Right hindlimb (tissue), 1 donor: ENCODE results near the gene TBC1D7.

Experiments used
- DNase-seq: peaks from one replicate; pipeline ENCODE4 v3.0.0-alpha.2; 2018

TBC1D7 gene

GRCh38 chr6:13267142-13267651, 61.1 kb downstream of the TBC1D7 start:
- DNase-seq, result no peak

GRCh38 chr6:13263669-13264068, 64.7 kb downstream of the TBC1D7 start:
- DNase-seq, result no peak

DNA sequence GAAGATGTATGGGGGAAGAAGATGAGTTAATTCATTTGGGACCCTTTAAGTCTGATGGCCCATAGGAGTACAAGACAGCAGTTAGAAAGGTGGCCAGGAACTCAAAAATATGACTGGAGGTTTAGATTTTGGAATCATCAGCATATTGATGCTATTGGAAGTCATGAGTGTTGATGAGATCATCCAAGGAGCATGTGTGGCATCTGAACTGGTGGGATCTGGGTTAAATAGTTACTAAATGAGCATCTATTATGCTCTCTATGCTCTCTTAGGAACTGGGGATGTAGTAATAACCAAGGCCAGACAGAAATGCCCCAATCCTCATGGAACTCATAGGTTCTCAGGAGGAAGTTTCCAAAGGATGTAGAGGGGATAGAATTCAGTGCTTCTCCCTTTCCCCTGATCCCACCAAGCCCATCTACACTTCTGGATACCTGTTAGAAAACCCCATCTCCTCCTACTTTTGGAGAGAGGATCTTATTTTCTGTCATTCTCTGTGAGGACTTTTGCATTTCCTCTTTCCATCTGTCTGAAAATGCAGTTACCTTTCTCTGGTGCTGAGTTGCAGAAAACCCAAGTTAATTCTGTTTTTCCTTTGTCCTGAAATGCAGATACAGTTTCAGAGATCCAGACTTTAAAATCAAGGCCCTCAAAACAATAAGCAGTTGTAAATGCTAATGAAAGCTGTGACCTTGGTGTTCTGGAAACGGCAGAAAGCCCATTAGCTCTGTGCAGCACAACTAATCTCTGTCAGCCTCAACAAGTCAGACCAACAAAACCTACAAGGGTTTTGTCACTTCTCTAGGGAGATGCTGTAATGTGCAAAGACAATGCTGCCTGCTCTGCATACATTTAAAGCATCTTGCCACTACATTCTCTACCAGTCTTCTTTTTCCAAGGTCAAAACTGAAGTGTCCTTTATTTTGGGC, 65.8 kb downstream of the TBC1D7 start:
- no peak for DNase-seq

DNA sequence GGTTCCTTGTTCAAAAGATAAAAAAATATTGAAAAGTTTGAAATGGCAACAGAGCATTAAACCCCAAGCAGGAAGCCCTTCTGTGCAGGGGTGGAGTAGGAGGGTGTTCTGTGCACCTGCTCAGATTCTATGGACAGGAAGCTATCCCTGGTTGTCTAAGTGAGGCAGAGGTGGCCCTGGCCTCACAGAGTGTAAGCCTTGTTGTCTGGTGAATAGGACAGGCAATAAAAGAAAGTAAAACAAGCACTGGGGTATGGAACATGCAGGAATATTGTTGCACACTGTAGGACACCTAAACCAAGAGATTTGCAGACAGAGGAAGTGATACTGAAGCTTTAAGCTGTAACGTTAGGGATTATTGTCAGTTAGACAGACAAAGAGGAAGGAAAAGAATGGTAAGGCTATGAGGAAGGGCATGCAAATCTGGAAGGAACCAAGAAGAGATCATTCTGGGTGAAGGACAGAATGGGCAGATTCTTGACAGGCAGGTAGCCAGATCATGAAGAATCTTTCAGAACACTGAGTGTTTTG, 66.8 kb downstream of the TBC1D7 start:
- DNase-seq, result no peak

DNA sequence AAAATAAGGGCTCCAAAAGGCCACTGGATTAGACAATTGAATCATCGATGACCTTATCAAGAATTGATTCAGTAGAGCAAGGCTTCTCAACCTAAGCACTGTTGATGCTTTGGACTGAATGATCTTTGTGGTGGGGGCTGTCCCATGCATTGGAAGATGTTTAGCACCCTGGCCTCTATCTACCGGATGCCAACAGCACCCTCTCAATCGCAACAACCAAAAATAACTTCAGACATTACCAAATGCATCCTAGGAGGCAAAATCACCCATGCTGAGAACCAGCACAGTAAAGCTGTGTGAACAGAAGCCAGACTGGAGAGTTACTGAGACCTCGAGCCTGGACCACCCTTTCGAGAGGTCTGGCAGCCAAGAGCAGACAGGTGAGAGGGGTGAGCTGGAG, 67.5 kb downstream of the TBC1D7 start:
- no peak for DNase-seq

- no peak for DNase-seq
These were observed 68.2 kb downstream of the TBC1D7 start for GRCh38 chr6:13260101-13260598.

GRCh38 chr6:13259393-13259792, 68.9 kb downstream of the TBC1D7 start:
- DNase-seq, result no peak

GRCh38 chr6:13256266-13257001, 71.9 kb downstream of the TBC1D7 start:
- no peak for DNase-seq
